ENCODE results near the gene B3GNT9. TPM values are rescaled to one million over a fixed set of nuclear protein-coding genes. Genes with fewer than 3 reads are reported as not detected.

The B3GNT9 gene
- total and polyA plus RNA-seq, 3 experiments from 2014 or later = 2.4 to 5.0 (median 2.7) TPM

Other genes starting within 250 kb of the B3GNT9 start
- gene CDH16, start 232.1 kb downstream of the B3GNT9 start, total RNA-seq = not detected
- gene CDH16, start 232.1 kb downstream of the B3GNT9 start, polyA plus RNA-seq = not detected
- gene RRAD, start 225.5 kb downstream of the B3GNT9 start, total RNA-seq = under 1 TPM; 0.60 to 0.88 TPM
- gene RRAD, start 225.5 kb downstream of the B3GNT9 start, polyA plus RNA-seq = not detected
- 100 to 1,000 TPM; 164 to 176 TPM for gene CIAO2B, start 216.6 kb downstream of the B3GNT9 start, total RNA-seq
- gene CIAO2B, start 216.6 kb downstream of the B3GNT9 start, polyA plus RNA-seq = 132 TPM
- 10 to 100 TPM; 23.5 to 23.8 TPM for gene CES2, start 215.5 kb downstream of the B3GNT9 start, total RNA-seq
- gene CES2, start 215.5 kb downstream of the B3GNT9 start, polyA plus RNA-seq = 26.6 TPM
- gene CES3, start 189.7 kb downstream of the B3GNT9 start, total RNA-seq = under 1 TPM; 0.16 to 0.24 TPM
- not detected for gene CES3, start 189.7 kb downstream of the B3GNT9 start, polyA plus RNA-seq
- 1 to 10 TPM; 4.2 to 5.1 TPM for gene CES4A, start 162.4 kb downstream of the B3GNT9 start, total RNA-seq
- gene CES4A, start 162.4 kb downstream of the B3GNT9 start, polyA plus RNA-seq = 1.7 TPM
- 100 to 1,000 TPM; 132 to 141 TPM for gene CBFB, start 121.8 kb downstream of the B3GNT9 start, total RNA-seq
- 100 TPM for gene CBFB, start 121.8 kb downstream of the B3GNT9 start, polyA plus RNA-seq
- gene PHAF1, start 41.1 kb downstream of the B3GNT9 start, total RNA-seq = 10 to 100 TPM; 20.2 to 21.2 TPM
- gene PHAF1, start 41.1 kb downstream of the B3GNT9 start, polyA plus RNA-seq = 14.7 TPM
- 10 to 100 TPM; 23.8 to 28.7 TPM for gene TRADD, start 8.9 kb upstream of the B3GNT9 start, total RNA-seq
- gene TRADD, start 8.9 kb upstream of the B3GNT9 start, polyA plus RNA-seq = 141 TPM
- 10 to 100 TPM; 10.5 to 14.3 TPM for gene FBXL8, start 9.0 kb upstream of the B3GNT9 start, total RNA-seq
- gene FBXL8, start 9.0 kb upstream of the B3GNT9 start, polyA plus RNA-seq = 11.6 TPM
- 10 to 100 TPM; 11.6 to 13.3 TPM for gene HSF4, start 13.7 kb upstream of the B3GNT9 start, total RNA-seq
- not detected for gene HSF4, start 13.7 kb upstream of the B3GNT9 start, polyA plus RNA-seq
- gene NOL3, start 19.5 kb upstream of the B3GNT9 start, total RNA-seq = 1 to 10 TPM; 2.1 to 2.3 TPM
- 0.91 TPM for gene NOL3, start 19.5 kb upstream of the B3GNT9 start, polyA plus RNA-seq
- 10 to 100 TPM; 15.3 to 15.6 TPM for gene MATCAP1, start 33.0 kb upstream of the B3GNT9 start, total RNA-seq
- 0.68 TPM for gene MATCAP1, start 33.0 kb upstream of the B3GNT9 start, polyA plus RNA-seq
- not detected for gene EXOC3L1, start 39.1 kb upstream of the B3GNT9 start, total RNA-seq
- gene EXOC3L1, start 39.1 kb upstream of the B3GNT9 start, polyA plus RNA-seq = not detected
- 100 to 1,000 TPM; 137 to 139 TPM for gene E2F4, start 41.2 kb upstream of the B3GNT9 start, total RNA-seq
- 86.0 TPM for gene E2F4, start 41.2 kb upstream of the B3GNT9 start, polyA plus RNA-seq
- gene ELMO3, start 48.1 kb upstream of the B3GNT9 start, total RNA-seq = 1 to 10 TPM; 5.0 to 5.3 TPM
- not detected for gene ELMO3, start 48.1 kb upstream of the B3GNT9 start, polyA plus RNA-seq
- 10 to 100 TPM; 58.4 to 69.5 TPM for gene TMEM208, start 76.1 kb upstream of the B3GNT9 start, total RNA-seq
- gene TMEM208, start 76.1 kb upstream of the B3GNT9 start, polyA plus RNA-seq = 83.7 TPM
- 100 to 1,000 TPM; 111 to 117 TPM for gene FHOD1, start 96.5 kb upstream of the B3GNT9 start, total RNA-seq
- gene FHOD1, start 96.5 kb upstream of the B3GNT9 start, polyA plus RNA-seq = 5.5 TPM
- gene SLC9A5, start 98.0 kb upstream of the B3GNT9 start, total RNA-seq = 1 to 10 TPM; 5.2 TPM
- gene SLC9A5, start 98.0 kb upstream of the B3GNT9 start, polyA plus RNA-seq = not detected
- gene PLEKHG4, start 128.5 kb upstream of the B3GNT9 start, total RNA-seq = 10 to 100 TPM; 25.3 to 29.3 TPM
- gene PLEKHG4, start 128.5 kb upstream of the B3GNT9 start, polyA plus RNA-seq = 1.6 TPM
- gene KCTD19, start 175.7 kb upstream of the B3GNT9 start, total RNA-seq = 1 to 10 TPM in 1 of 2 experiments, under 1 TPM in 1; 0.71 to 1.4 TPM
- not detected for gene KCTD19, start 175.7 kb upstream of the B3GNT9 start, polyA plus RNA-seq
- under 1 TPM; 0.28 to 0.31 TPM for gene LRRC36, start 175.8 kb upstream of the B3GNT9 start, total RNA-seq
- gene LRRC36, start 175.8 kb upstream of the B3GNT9 start, polyA plus RNA-seq = not detected
- gene TPPP3, start 242.5 kb upstream of the B3GNT9 start, total RNA-seq = not detected
- not detected for gene TPPP3, start 242.5 kb upstream of the B3GNT9 start, polyA plus RNA-seq